ENCODE results near the gene CCDC102A. TPM values are rescaled to one million over a fixed set of nuclear protein-coding genes. Genes with fewer than 3 reads are reported as not detected.

Gene CCDC102A
- total and polyA plus RNA-seq, 10 of the 15 experiments (the other 5 are each of a cell fraction or from before 2014, with no cell fraction given): 0.03 to 5.9 (median 2.4) TPM

DNA sequence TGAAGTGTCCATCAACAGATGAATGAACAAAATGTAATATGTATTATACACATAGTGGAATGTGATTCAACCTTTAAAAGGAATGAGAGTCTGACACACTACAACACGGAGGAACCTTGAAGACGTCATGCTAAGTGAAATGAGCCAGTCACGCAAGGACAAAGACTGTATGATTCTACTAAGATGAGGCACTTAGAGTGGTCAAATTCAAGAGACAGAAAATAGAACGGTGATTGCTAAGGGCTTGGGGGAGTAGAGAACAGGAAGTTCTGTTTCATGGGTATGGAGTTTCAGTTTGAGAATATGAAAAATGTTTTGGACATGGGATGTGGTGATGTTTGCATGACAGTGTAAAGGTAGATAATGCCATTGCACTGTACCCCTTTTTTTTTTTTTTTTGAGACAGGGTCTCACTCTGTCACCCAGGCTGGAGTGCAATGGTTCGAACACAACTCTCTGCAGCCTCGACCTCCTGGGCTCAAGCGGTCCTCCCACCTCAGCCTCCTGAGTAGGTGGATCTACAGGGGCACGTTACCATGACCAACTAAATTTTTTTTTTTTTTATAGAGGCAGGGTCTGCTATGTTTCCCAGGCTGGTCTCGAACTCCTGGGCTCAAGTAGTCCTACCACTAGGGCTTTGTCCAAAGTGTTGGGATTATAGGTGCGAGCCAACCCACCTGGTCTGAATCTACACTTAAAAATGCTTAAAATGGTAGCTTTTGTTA, 2.9 kb upstream of the CCDC102A start (continued):
- TF ChIP-seq DPF2 (IDR thresholded peaks at IDR 0.05): peak; percentile 41; the same call in 1 of the 2 replicates
- no peak for TF ChIP-seq ZNF24 (IDR thresholded peaks at IDR 0.05)
- TF ChIP-seq, protein P1, sequence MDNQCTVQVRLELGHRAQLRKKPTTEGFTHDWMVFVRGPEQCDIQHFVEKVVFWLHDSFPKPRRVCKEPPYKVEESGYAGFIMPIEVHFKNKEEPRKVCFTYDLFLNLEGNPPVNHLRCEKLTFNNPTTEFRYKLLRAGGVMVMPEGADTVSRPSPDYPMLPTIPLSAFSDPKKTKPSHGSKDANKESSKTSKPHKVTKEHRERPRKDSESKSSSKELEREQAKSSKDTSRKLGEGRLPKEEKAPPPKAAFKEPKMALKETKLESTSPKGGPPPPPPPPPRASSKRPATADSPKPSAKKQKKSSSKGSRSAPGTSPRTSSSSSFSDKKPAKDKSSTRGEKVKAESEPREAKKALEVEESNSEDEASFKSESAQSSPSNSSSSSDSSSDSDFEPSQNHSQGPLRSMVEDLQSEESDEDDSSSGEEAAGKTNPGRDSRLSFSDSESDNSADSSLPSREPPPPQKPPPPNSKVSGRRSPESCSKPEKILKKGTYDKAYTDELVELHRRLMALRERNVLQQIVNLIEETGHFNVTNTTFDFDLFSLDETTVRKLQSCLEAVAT (IDR thresholded peaks at IDR 0.05): peak; percentile 80
- no peak for TF ChIP-seq KAT2A (conservative IDR thresholded peaks at IDR 0.05; ENCODE audit: control insufficient read depth, low read depth, low read length)
- peak; percentile 55; the same call in 1 of the 2 replicates for TF ChIP-seq SMARCA5 (IDR thresholded peaks at IDR 0.05)
- TF ChIP-seq BMI1 (IDR thresholded peaks at IDR 0.05; ENCODE audit: borderline replicate concordance): no peak
- TF ChIP-seq, protein P2, sequence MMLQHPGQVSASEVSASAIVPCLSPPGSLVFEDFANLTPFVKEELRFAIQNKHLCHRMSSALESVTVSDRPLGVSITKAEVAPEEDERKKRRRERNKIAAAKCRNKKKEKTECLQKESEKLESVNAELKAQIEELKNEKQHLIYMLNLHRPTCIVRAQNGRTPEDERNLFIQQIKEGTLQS (IDR thresholded peaks at IDR 0.05; ENCODE audit: borderline replicate concordance, extremely low read depth, low read depth, low read length): no peak
- no peak for TF ChIP-seq SIN3A (IDR thresholded peaks at IDR 0.05; ENCODE audit: low read depth, low read length)
- TF ChIP-seq ZBED1 (IDR thresholded peaks at IDR 0.05; ENCODE audit: borderline replicate concordance): peak; percentile 85
- no peak for TF ChIP-seq NFYA (IDR thresholded peaks at IDR 0.05; ENCODE audit: borderline replicate concordance, low read depth, low read length)
- TF ChIP-seq, protein P3, sequence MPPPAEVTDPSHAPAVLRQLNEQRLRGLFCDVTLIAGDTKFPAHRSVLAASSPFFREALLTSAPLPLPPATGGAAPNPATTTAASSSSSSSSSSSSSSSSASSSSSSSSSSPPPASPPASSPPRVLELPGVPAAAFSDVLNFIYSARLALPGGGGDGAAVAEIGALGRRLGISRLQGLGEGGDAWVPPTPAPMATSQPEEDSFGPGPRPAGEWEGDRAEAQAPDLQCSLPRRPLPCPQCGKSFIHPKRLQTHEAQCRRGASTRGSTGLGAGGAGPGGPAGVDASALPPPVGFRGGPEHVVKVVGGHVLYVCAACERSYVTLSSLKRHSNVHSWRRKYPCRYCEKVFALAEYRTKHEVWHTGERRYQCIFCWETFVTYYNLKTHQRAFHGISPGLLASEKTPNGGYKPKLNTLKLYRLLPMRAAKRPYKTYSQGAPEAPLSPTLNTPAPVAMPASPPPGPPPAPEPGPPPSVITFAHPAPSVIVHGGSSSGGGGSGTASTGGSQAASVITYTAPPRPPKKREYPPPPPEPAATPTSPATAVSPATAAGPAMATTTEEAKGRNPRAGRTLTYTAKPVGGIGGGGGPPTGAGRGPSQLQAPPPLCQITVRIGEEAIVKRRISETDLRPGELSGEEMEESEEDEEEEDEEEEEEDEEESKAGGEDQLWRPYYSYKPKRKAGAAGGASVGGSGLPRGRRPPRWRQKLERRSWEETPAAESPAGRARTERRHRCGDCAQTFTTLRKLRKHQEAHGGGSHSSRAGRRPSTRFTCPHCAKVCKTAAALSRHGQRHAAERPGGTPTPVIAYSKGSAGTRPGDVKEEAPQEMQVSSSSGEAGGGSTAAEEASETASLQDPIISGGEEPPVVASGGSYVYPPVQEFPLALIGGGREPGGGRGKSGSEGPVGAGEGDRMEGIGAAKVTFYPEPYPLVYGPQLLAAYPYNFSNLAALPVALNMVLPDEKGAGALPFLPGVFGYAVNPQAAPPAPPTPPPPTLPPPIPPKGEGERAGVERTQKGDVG (CRISPR knock-in tag; IDR thresholded peaks at IDR 0.05): no peak
- peak; percentile 56 for TF ChIP-seq SP1 (IDR thresholded peaks at IDR 0.05; ENCODE audit: low read depth, low read length)
- TF ChIP-seq NRF1 (conservative IDR thresholded peaks at IDR 0.05; ENCODE audit: low read depth, low read length): no peak
- TF ChIP-seq RUNX3 (IDR thresholded peaks at IDR 0.05; ENCODE audit: low read length): no peak
- TF ChIP-seq MYB (IDR thresholded peaks at IDR 0.05; ENCODE audit: borderline replicate concordance, low read depth, low read length): no peak
- no peak for TF ChIP-seq CEBPB (IDR thresholded peaks at IDR 0.05; ENCODE audit: borderline replicate concordance in 1 of 2, low read depth in 2 of 2, low read length in 2 of 2)
- no peak for TF ChIP-seq GATAD2B (conservative IDR thresholded peaks at IDR 0.05; ENCODE audit: low read depth)
- TF ChIP-seq YY1 (IDR thresholded peaks at IDR 0.05; ENCODE audit: low read depth, low read length): no peak
- TF ChIP-seq, protein P4, sequence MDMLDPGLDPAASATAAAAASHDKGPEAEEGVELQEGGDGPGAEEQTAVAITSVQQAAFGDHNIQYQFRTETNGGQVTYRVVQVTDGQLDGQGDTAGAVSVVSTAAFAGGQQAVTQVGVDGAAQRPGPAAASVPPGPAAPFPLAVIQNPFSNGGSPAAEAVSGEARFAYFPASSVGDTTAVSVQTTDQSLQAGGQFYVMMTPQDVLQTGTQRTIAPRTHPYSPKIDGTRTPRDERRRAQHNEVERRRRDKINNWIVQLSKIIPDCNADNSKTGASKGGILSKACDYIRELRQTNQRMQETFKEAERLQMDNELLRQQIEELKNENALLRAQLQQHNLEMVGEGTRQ (IDR thresholded peaks at IDR 0.05; ENCODE audit: borderline replicate concordance, low read depth, low read length): no peak
- peak; percentile 56; the same call in 1 of the 2 replicates for TF ChIP-seq CBFB (IDR thresholded peaks at IDR 0.05; ENCODE audit: low read depth)
- peak; percentile 92; the same call in 1 of the 2 replicates for TF ChIP-seq NBN (IDR thresholded peaks at IDR 0.05)
- no peak for TF ChIP-seq ZZZ3 (IDR thresholded peaks at IDR 0.05; ENCODE audit: control insufficient read depth, insufficient read length, low read depth)
- TF ChIP-seq ZNF622 (IDR thresholded peaks at IDR 0.05): no peak
- no peak for TF ChIP-seq HDAC6 (IDR thresholded peaks at IDR 0.05; ENCODE audit: unreplicated experiment)
- TF ChIP-seq CBX3 (IDR thresholded peaks at IDR 0.05; ENCODE audit: borderline replicate concordance, low read depth): no peak

Data from GM12878 (cell line).